ENCODE results near the gene PIH1D1.
"Not testable (repeated sequence)": the region's sequence is repeated elsewhere in the genome, so short reads cannot be mapped to it uniquely, and the experiment has no call there.

PIH1D1 gene

GRCh38 chr19:49453013-49453756, 1.6 kb upstream of the PIH1D1 start, which contains the start of gene ALDH16A1:
TSS of gene ALDH16A1 (plus strand) at chr19:49453225. CDS start at chr19:49453332, 107 bp downstream.
- DNase-seq, result peak; percentile 92 to 95

GRCh38 chr19:49450405-49450804, 1.2 kb downstream of the PIH1D1 start:
- no peak for DNase-seq

GRCh38 chr19:49448432-49448786, 3.2 kb downstream of the PIH1D1 start:
- no peak for DNase-seq

- DNase-seq, result no peak
These were observed 3.9 kb downstream of the PIH1D1 start for GRCh38 chr19:49447485-49448431.

GRCh38 chr19:49445997-49446396, 5.6 kb downstream of the PIH1D1 start:
- DNase-seq, result no peak

GRCh38 chr19:49444100-49444700, 7.4 kb downstream of the PIH1D1 start:
- not testable (repeated sequence) for DNase-seq

GRCh38 chr19:49443366-49444099, 8.1 kb downstream of the PIH1D1 start:
- DNase-seq, result peak; percentile 84 to 85

GRCh38 chr19:49442771-49443365, 8.7 kb downstream of the PIH1D1 start:
- peak; percentile 45 to 50 for DNase-seq

GRCh38 chr19:49442354-49442753, 9.3 kb downstream of the PIH1D1 start:
- no peak for DNase-seq

GRCh38 chr19:49441960-49442350, 9.7 kb downstream of the PIH1D1 start:
- DNase-seq, result no peak

- DNase-seq, result no peak
These were observed 10.2 kb downstream of the PIH1D1 start, which contains the start of gene SLC17A7 for GRCh38 chr19:49441210-49441959. TSS of gene SLC17A7 (minus strand) at chr19:49441527. CDS start at chr19:49441379, 148 bp downstream.

- no peak for DNase-seq
These were observed 11.0 kb downstream of the PIH1D1 start for GRCh38 chr19:49440439-49441209.

- DNase-seq, result no peak
These were observed 11.8 kb downstream of the PIH1D1 start for GRCh38 chr19:49439836-49440235.

- DNase-seq, result no peak
These were observed 13.4 kb downstream of the PIH1D1 start for GRCh38 chr19:49438261-49438660.

- no peak for DNase-seq
These were observed 14.4 kb downstream of the PIH1D1 start for GRCh38 chr19:49437231-49437630.

- DNase-seq, result no peak
These were observed 15.1 kb downstream of the PIH1D1 start for GRCh38 chr19:49436381-49437017.

- no peak for DNase-seq
These were observed 15.9 kb downstream of the PIH1D1 start for GRCh38 chr19:49435670-49436069.

GRCh38 chr19:49434907-49435583, 16.6 kb downstream of the PIH1D1 start:
- no peak for DNase-seq

GRCh38 chr19:49433240-49433901, 18.2 kb downstream of the PIH1D1 start:
- DNase-seq, result no peak

All from AML-193 (cell line).